Stimulated activated CD4-positive, alpha-beta T cell treated with anti-CD3 and anti-CD28 coated beads, Interleukin-2, amount 100 ng/mL, for 24 hours (primary cell): ENCODE results near the gene EIF4E1B.
"Not testable (repeated sequence)": the region's sequence is repeated elsewhere in the genome, so short reads cannot be mapped to it uniquely, and the experiment has no call there.

Source experiments
- DNase-seq, 2 donors: peaks; one replicate each; pipeline ENCODE4 v3.0.0-alpha.2; 2020

EIF4E1B gene

GRCh38 chr5:176629853-176630680 lies at the start of gene EIF4E1B, which contains the start of gene SNCB:
Gene EIF4E1B, plus strand, starts transcription at chr5:176630675. Its CDS starts 12,113 bp downstream, at chr5:176642788.
Gene SNCB, minus strand, starts transcription at chr5:176630534. Its CDS starts 880 bp downstream, at chr5:176629654.
- DNase-seq: peak; percentile 54 to 74

- DNase-seq: no peak
These were observed 49.1 kb upstream of the EIF4E1B start for GRCh38 chr5:176581361-176581760.

- DNase-seq: no peak
These were observed 47.4 kb upstream of the EIF4E1B start for GRCh38 chr5:176583076-176583475.

GRCh38 chr5:176587398-176587797 lies 43.1 kb upstream of the EIF4E1B start:
- DNase-seq: no peak

- DNase-seq: no peak
These were observed 42.2 kb upstream of the EIF4E1B start for GRCh38 chr5:176588297-176588696.

GRCh38 chr5:176589039-176589769 lies 41.3 kb upstream of the EIF4E1B start:
- no peak for DNase-seq

- no peak for DNase-seq
These were observed 40.3 kb upstream of the EIF4E1B start for GRCh38 chr5:176590035-176590717.

GRCh38 chr5:176591667-176592066 lies 38.8 kb upstream of the EIF4E1B start:
- not testable (repeated sequence) for DNase-seq

GRCh38 chr5:176592573-176592972 lies 37.9 kb upstream of the EIF4E1B start:
- DNase-seq: no peak

GRCh38 chr5:176593273-176593869 lies 37.1 kb upstream of the EIF4E1B start:
- no peak for DNase-seq

- no peak for DNase-seq
These were observed 35.9 kb upstream of the EIF4E1B start for GRCh38 chr5:176594554-176594953.

- DNase-seq: no peak
These were observed 35.0 kb upstream of the EIF4E1B start for GRCh38 chr5:176595386-176595943.

- no peak for DNase-seq
These were observed 34.3 kb upstream of the EIF4E1B start for GRCh38 chr5:176596069-176596644.

- DNase-seq: peak; percentile 63 to 74
These were observed 33.6 kb upstream of the EIF4E1B start for GRCh38 chr5:176596689-176597416.

GRCh38 chr5:176597417-176598389 lies 32.8 kb upstream of the EIF4E1B start:
- DNase-seq: peak in 1 of 2 donors; percentile 17

GRCh38 chr5:176599749-176600430 lies 30.6 kb upstream of the EIF4E1B start:
- DNase-seq: not testable (repeated sequence)

- DNase-seq: no peak
These were observed 28.5 kb upstream of the EIF4E1B start for GRCh38 chr5:176601901-176602482.

GRCh38 chr5:176603091-176603490 lies 27.4 kb upstream of the EIF4E1B start:
- no peak for DNase-seq

- DNase-seq: no peak
These were observed 24.4 kb upstream of the EIF4E1B start for GRCh38 chr5:176606032-176606431.
